ENCODE measurements around the gene OS9. TPM values are rescaled to one million over a fixed set of nuclear protein-coding genes. Genes with fewer than 3 reads are reported as not detected.

The OS9 gene
- total RNA-seq, 2 donors from 2014 or later, result 203 to 209 TPM

GRCh38 chr12:57751788-57752667 lies 58.1 kb downstream of the OS9 start, which contains the start of gene CDK4:
Gene CDK4, minus strand, starts transcription at chr12:57752310. Its CDS starts 593 bp downstream, at chr12:57751717.
- Mint-ChIP-seq H3K36me3 (peaks cover 23% of the 10 kb centered on the region), H3K9me3 (no peaks in the 10 kb centered on the region), H3K27me3 (no peaks in the 10 kb centered on the region), H3K4me3 (peak within 1 kb of the TSS; percentile 94), H3K27ac (peak within 1 kb of the TSS; percentile 88 to 90), H3K4me1 (ENCODE audit: low read depth in 2 of 2) (peaks cover 54% of the 10 kb centered on the region in 2 donors)
- peak; percentile 89 to 93 for ATAC-seq
- peak; percentile 99 for DNase-seq (ENCODE audit: low spot score)

GRCh38 chr12:57752668-57753000 lies 58.7 kb downstream of the OS9 start:
- Mint-ChIP-seq H3K27me3 (no peaks in the 10 kb centered on the region), H3K27ac (peak overlapping the region; percentile 88 to 90), H3K4me1 (ENCODE audit: low read depth in 2 of 2) (peaks cover 55% of the 10 kb centered on the region in 2 donors), H3K4me3 (peak overlapping the region; percentile 94), H3K9me3 (no peaks in the 10 kb centered on the region), H3K36me3 (peaks cover 19% of the 10 kb centered on the region)
- no peak for ATAC-seq
- no peak for DNase-seq (ENCODE audit: low spot score)

GRCh38 chr12:57753756-57754337 lies 59.9 kb downstream of the OS9 start:
- Mint-ChIP-seq H3K36me3 (peaks cover 19% of the 10 kb centered on the region), H3K9me3 (no peaks in the 10 kb centered on the region), H3K27ac (peak overlapping the region; percentile 88 to 90), H3K4me3 (peak overlapping the region; percentile 94), H3K27me3 (no peaks in the 10 kb centered on the region), H3K4me1 (ENCODE audit: low read depth in 2 of 2) (peaks cover 59 to 60% of the 10 kb centered on the region in 2 donors)
- ATAC-seq, result no peak
- no peak for DNase-seq (ENCODE audit: low spot score)

GRCh38 chr12:57754411-57755193 lies 60.7 kb downstream of the OS9 start, which contains the start of gene MARCHF9:
Gene MARCHF9, plus strand, starts transcription at chr12:57755103. Its CDS starts 426 bp downstream, at chr12:57755529.
- ATAC-seq, result peak; percentile 38 to 42
- H3K4me3 Mint-ChIP-seq, result peak within 1 kb of the TSS; percentile 94
- DNase-seq (ENCODE audit: low spot score), result no peak
- peak within 1 kb of the TSS; percentile 88 to 90 for H3K27ac Mint-ChIP-seq
- H3K9me3 Mint-ChIP-seq, result no peaks in the 10 kb centered on the region
- H3K27me3 Mint-ChIP-seq, result no peaks in the 10 kb centered on the region
- peaks cover 14% of the 10 kb centered on the region for H3K36me3 Mint-ChIP-seq
- peaks cover 59 to 60% of the 10 kb centered on the region in 2 donors for H3K4me1 Mint-ChIP-seq (ENCODE audit: low read depth in 2 of 2)

- Mint-ChIP-seq H3K4me3 (no peak overlapping the region), H3K27ac (no peak overlapping the region), H3K36me3 (peaks cover 14% of the 10 kb centered on the region), H3K27me3 (no peaks in the 10 kb centered on the region), H3K4me1 (ENCODE audit: low read depth in 2 of 2) (peaks cover 59 to 64% of the 10 kb centered on the region in 2 donors), H3K9me3 (no peaks in the 10 kb centered on the region)
- ATAC-seq, result no peak
- DNase-seq (ENCODE audit: low spot score), result no peak
These were observed 61.2 kb downstream of the OS9 start for GRCh38 chr12:57755194-57755453.

GRCh38 chr12:57755454-57756372 lies 61.8 kb downstream of the OS9 start:
- no peak for ATAC-seq
- H3K4me3 Mint-ChIP-seq, result peak overlapping the region; percentile 88
- H3K4me1 Mint-ChIP-seq (ENCODE audit: low read depth in 2 of 2), result peaks cover 55 to 58% of the 10 kb centered on the region in 2 donors
- H3K27ac Mint-ChIP-seq, result peak overlapping the region; percentile 63 to 86
- peaks cover 9% of the 10 kb centered on the region for H3K36me3 Mint-ChIP-seq
- no peaks in the 10 kb centered on the region for H3K27me3 Mint-ChIP-seq
- H3K9me3 Mint-ChIP-seq, result no peaks in the 10 kb centered on the region
- no peak for DNase-seq (ENCODE audit: low spot score)

GRCh38 chr12:57756406-57757341 lies 62.7 kb downstream of the OS9 start:
- peak; percentile 76 for DNase-seq (ENCODE audit: low spot score)
- ATAC-seq, result peak in 1 of 2 donors; percentile 31
- H3K27me3 Mint-ChIP-seq, result no peaks in the 10 kb centered on the region
- H3K36me3 Mint-ChIP-seq, result peaks cover 3% of the 10 kb centered on the region
- peaks cover 45 to 56% of the 10 kb centered on the region in 2 donors for H3K4me1 Mint-ChIP-seq (ENCODE audit: low read depth in 2 of 2)
- H3K9me3 Mint-ChIP-seq, result no peaks in the 10 kb centered on the region
- H3K27ac Mint-ChIP-seq, result peak overlapping the region; percentile 63 to 86
- peak overlapping the region; percentile 88 for H3K4me3 Mint-ChIP-seq

GRCh38 chr12:57757771-57758170 lies 63.8 kb downstream of the OS9 start:
- no peaks in the 10 kb centered on the region for H3K9me3 Mint-ChIP-seq
- no peaks in the 10 kb centered on the region for H3K36me3 Mint-ChIP-seq
- no peak overlapping the region for H3K27ac Mint-ChIP-seq
- DNase-seq (ENCODE audit: low spot score), result no peak
- H3K27me3 Mint-ChIP-seq, result no peaks in the 10 kb centered on the region
- H3K4me3 Mint-ChIP-seq, result no peak overlapping the region
- peaks cover 38 to 50% of the 10 kb centered on the region in 2 donors for H3K4me1 Mint-ChIP-seq (ENCODE audit: low read depth in 2 of 2)
- no peak for ATAC-seq

GRCh38 chr12:57758552-57759359 lies 64.8 kb downstream of the OS9 start:
- H3K36me3 Mint-ChIP-seq, result no peaks in the 10 kb centered on the region

GRCh38 chr12:57759360-57759980 lies 65.5 kb downstream of the OS9 start:
- Mint-ChIP-seq H3K4me3 (no peak overlapping the region), H3K4me1 (ENCODE audit: low read depth in 2 of 2) (peaks cover 27 to 42% of the 10 kb centered on the region in 2 donors), H3K27ac (no peak overlapping the region), H3K27me3 (peaks cover 8 to 12% of the 10 kb centered on the region in 2 donors), H3K36me3 (no peaks in the 10 kb centered on the region), H3K9me3 (no peaks in the 10 kb centered on the region)
- no peak for ATAC-seq
- DNase-seq (ENCODE audit: low spot score), result peak; percentile 29

More at GRCh38 chr12:57758552-57759359, 64.8 kb downstream of the OS9 start:
- DNase-seq (ENCODE audit: low spot score) (peak; percentile 46), ATAC-seq (no peak)
- Mint-ChIP-seq H3K27ac (no peak overlapping the region), H3K9me3 (no peaks in the 10 kb centered on the region), H3K27me3 (peaks cover 3 to 5% of the 10 kb centered on the region in 2 donors), H3K4me1 (ENCODE audit: low read depth in 2 of 2) (peaks cover 28 to 44% of the 10 kb centered on the region in 2 donors), H3K4me3 (no peak overlapping the region)

- no peak for ATAC-seq
- Mint-ChIP-seq H3K36me3 (no peaks in the 10 kb centered on the region), H3K27ac (no peak overlapping the region), H3K27me3 (peaks cover 8 to 13% of the 10 kb centered on the region in 2 donors), H3K9me3 (no peaks in the 10 kb centered on the region), H3K4me3 (no peak overlapping the region), H3K4me1 (ENCODE audit: low read depth in 2 of 2) (peaks cover 32 to 45% of the 10 kb centered on the region in 2 donors)
- peak; percentile 20 for DNase-seq (ENCODE audit: low spot score)
These were observed 66.5 kb downstream of the OS9 start for GRCh38 chr12:57760347-57760982.
